Right lobe of liver (tissue), 4 donors: ENCODE measurements around the gene LCTL.

Source experiments
- CTCF ChIP-seq, 4 donors: fragments of 200-600 bp in 3 of 4; fragments of 450-650 bp in 1 of 4; IDR thresholded peaks; one replicate each; pipeline versions ENCODE4 v1.5.1 to v1.8.0; 2016 to 2022; ENCODE audit warnings: antibody characterized with exemption in 4 of 4, mild to moderate bottlenecking in 2 of 4
- POLR2A ChIP-seq: fragments of 450-650 bp; IDR thresholded peaks from one replicate; pipeline ENCODE4 v1.6.1; 2017; ENCODE audit warnings: antibody characterized with exemption, mild to moderate bottlenecking
- donor health status: DM: no; HTN: no; CAD: no.
- donor health status: DM: no; HTN: no; CAD: no.
- donor health status: DM: no; HTN: yes; CAD: no.

DNA sequence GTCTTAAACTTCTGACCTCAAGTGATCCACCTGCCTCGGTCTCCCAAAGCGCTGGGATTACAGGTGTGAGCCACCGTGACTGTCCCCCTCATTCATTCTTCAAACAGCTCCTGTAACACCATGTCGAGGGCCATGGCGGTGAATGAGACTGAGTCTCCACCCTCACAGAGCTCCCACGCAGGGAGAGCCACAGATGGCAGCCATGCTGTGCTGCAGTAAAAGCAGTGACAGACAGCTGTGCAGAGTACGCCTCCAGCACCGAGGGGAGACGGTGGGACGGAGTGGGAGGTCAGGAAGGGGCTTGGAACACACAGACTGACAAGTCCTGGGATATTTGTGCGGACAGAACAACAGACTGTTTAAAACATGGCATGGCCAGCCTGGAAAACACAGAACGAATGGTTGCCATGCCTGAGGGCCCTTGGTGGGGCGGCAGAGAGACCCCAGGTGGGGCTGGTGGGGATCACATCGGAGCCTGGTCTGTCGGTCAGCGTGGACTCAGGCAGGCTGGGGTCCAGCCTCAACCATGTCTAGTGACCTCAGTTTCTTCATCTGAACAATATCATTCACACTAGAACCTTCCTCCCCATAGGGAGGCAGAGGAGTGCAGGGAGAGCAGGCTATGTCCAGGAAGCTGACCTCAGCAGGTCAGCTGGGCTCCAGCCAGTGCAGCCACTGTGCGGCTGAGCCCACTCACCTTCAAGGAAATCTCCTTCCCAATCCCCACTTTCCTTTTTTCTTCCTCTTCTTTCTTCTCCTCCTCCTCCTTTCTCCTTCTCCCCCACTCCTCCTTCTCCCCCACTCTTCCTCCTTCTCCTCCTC is 20.6 kb upstream of the LCTL start:
- no peak for TF ChIP-seq CTCF (IDR thresholded peaks at IDR 0.05)
- no peak for TF ChIP-seq POLR2A
